Cardiac fibroblast (primary cell): ENCODE measurements around the gene PAPPA.

Experiments used
- DNase-seq, 2 donors: peaks; one replicate each; pipeline versions ENCODE4 v3.0.0 to v3.0.0-alpha.2; 2010; ENCODE audit warnings: low read depth in 2 of 2
- H3K4me3 ChIP-seq, 2 donors: replicated peaks in 1 of 2; 1 replicate in 1 of 2; 2 replicates in 1 of 2; pipeline ENCODE4 v1.5.1; 2011; ENCODE audit warnings: low read depth in 2 of 2, low read length in 2 of 2, mild to moderate bottlenecking in 2 of 2, moderate library complexity in 1 of 2
- TF ChIP-seq, protein P1 (sequence below): IDR thresholded peaks from one replicate; pipeline ENCODE4 v1.5.1; 2011; ENCODE audit warnings: low read depth, mild to moderate bottlenecking, low read length, inconsistent platforms

PAPPA gene

GRCh38 chr9:116149844-116150243 lies 3.7 kb upstream of the PAPPA start:
- no peak overlapping the region for H3K4me3 ChIP-seq
- TF ChIP-seq, protein P1, sequence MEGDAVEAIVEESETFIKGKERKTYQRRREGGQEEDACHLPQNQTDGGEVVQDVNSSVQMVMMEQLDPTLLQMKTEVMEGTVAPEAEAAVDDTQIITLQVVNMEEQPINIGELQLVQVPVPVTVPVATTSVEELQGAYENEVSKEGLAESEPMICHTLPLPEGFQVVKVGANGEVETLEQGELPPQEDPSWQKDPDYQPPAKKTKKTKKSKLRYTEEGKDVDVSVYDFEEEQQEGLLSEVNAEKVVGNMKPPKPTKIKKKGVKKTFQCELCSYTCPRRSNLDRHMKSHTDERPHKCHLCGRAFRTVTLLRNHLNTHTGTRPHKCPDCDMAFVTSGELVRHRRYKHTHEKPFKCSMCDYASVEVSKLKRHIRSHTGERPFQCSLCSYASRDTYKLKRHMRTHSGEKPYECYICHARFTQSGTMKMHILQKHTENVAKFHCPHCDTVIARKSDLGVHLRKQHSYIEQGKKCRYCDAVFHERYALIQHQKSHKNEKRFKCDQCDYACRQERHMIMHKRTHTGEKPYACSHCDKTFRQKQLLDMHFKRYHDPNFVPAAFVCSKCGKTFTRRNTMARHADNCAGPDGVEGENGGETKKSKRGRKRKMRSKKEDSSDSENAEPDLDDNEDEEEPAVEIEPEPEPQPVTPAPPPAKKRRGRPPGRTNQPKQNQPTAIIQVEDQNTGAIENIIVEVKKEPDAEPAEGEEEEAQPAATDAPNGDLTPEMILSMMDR: peak; percentile 57
- peak in 1 of 2 donors; percentile 55 for DNase-seq

- no peak overlapping the region for H3K4me3 ChIP-seq
- peak in 1 of 2 donors; percentile 26 for DNase-seq
- TF ChIP-seq, protein P1: no peak
These were observed 2.4 kb upstream of the PAPPA start for GRCh38 chr9:116151199-116151598.

DNA sequence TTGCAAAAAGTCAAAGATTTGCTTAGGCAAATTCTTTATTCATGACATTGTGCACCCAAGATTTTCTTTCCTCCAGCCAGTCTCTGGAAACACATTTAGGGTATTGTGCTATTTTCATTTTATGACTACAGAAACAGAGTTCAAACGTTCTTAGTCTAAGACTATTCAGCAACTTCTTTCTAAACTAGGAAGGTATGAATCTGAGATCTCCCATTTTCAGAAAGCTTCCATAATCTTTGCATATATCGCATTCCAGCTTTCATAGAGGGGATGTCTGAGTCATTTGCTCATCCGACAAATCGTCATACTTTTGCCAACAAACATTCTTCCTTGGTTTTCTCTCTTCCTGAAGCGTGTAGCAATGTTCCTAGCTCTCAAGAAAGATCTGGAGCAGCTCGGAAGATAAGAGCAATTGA lies 1.6 kb upstream of the PAPPA start:
- TF ChIP-seq, protein P1: no peak
- no peak overlapping the region for H3K4me3 ChIP-seq
- peak; percentile 93 to 95 for DNase-seq

GRCh38 chr9:116152390-116152789 lies 1.2 kb upstream of the PAPPA start:
- TF ChIP-seq, protein P1: peak; percentile 36
- peak in 1 of 2 donors; percentile 76 for DNase-seq
- no peak overlapping the region for H3K4me3 ChIP-seq

DNA sequence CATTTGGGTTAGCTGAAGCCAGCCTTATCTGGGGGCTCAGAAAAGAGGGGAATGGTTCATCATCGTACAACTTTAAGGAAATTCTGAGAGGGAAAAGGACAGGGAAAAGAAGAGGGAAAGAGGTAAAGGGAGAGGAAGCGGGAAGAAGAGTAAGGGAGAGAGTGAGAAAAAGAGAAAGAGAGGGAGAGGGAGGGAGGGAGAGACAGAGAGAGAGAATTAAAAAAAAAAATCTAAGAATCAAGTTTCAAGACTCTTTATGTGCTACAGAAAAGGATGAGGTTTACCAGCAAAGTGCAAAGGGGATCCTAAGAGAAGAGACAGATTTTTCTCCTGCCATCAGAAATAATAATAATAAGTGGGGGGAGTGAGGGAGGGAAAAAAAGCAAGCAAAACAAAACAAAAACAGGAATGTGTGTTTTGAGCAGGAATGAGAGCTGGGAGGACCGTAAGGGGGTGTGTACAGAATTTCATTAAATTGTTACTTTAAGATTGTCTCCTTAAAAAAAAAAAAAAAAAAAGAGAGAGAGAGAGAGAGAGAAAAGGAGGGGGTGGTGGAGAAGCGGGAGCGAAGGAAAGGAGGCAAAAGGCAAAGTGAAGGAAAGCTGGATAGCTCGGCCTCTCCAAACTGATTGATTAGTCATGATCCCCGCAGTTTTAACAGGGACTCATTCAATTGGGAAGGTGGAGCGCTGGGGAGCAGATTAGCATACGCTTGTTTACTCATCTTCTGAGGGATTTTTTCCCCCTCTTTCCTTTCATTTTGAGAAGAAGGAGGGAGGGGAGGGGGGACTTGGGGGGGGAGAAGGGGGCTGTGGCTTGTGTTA lies 438 bp upstream of the PAPPA start:
- H3K4me3 ChIP-seq: peak overlapping the region; percentile 65 to 88
- DNase-seq: peak; percentile 84 to 97
- TF ChIP-seq, protein P1: no peak

- peak overlapping the region; percentile 83 to 88 for H3K4me3 ChIP-seq
- no peak for DNase-seq
- TF ChIP-seq, protein P1: no peak
These were observed 864 bp downstream of the PAPPA start for GRCh38 chr9:116154334-116154975.
